WERI-Rb-1 (cell line): ENCODE data around the gene ANGPTL8.

ENCODE experiments used
- DNase-seq: peaks from one replicate; pipeline ENCODE4 v3.0.0-alpha.2; 2020
- H3K27ac ChIP-seq: fragments of 250-450 bp; sonication (Bioruptor Pico); 2 replicates; pipeline ENCODE4 v1.5.1; 2020; ENCODE audit warnings: mild to moderate bottlenecking, moderate library complexity
- H3K27me3 ChIP-seq: fragments of 250-450 bp; sonication (Bioruptor Pico); 2 replicates; pipeline ENCODE4 v1.5.1; 2021; ENCODE audit warnings: mild to moderate bottlenecking, low read depth, moderate library complexity; ENCODE audit not compliant: insufficient read depth, severe bottlenecking
- H3K36me3 ChIP-seq: fragments of 250-450 bp; sonication (Bioruptor Pico); 2 replicates; pipeline ENCODE4 v1.5.1; 2020; ENCODE audit warnings: mild to moderate bottlenecking, moderate library complexity
- H3K4me3 ChIP-seq: 2 replicates; pipeline ENCODE4 v1.5.1; 2011; ENCODE audit warnings: low read depth, mild to moderate bottlenecking, control low read depth, low read length
- H3K9me3 ChIP-seq: fragments of 250-450 bp; sonication (Bioruptor Pico); 2 replicates; pipeline ENCODE4 v1.5.1; 2021; ENCODE audit warnings: mild to moderate bottlenecking, moderate library complexity; ENCODE audit not compliant: severe bottlenecking
- TF ChIP-seq, protein P1 (sequence below): IDR thresholded peaks from 2 replicates; pipeline ENCODE4 v1.5.1; 2011; ENCODE audit warnings: low read depth, mild to moderate bottlenecking, control low read depth, inconsistent platforms, low read length

Gene ANGPTL8

GRCh38 chr19:11202488-11203193, 36.8 kb upstream of the ANGPTL8 start:
- H3K27me3 ChIP-seq: no peaks in the 10 kb centered on the region
- H3K36me3 ChIP-seq: no peaks in the 10 kb centered on the region
- DNase-seq: peak; percentile 27
- no peak overlapping the region for H3K4me3 ChIP-seq
- H3K27ac ChIP-seq: peak overlapping the region; percentile 8; the same call in 1 of the 2 replicates
- no peaks in the 10 kb centered on the region for H3K9me3 ChIP-seq
- TF ChIP-seq, protein P1, sequence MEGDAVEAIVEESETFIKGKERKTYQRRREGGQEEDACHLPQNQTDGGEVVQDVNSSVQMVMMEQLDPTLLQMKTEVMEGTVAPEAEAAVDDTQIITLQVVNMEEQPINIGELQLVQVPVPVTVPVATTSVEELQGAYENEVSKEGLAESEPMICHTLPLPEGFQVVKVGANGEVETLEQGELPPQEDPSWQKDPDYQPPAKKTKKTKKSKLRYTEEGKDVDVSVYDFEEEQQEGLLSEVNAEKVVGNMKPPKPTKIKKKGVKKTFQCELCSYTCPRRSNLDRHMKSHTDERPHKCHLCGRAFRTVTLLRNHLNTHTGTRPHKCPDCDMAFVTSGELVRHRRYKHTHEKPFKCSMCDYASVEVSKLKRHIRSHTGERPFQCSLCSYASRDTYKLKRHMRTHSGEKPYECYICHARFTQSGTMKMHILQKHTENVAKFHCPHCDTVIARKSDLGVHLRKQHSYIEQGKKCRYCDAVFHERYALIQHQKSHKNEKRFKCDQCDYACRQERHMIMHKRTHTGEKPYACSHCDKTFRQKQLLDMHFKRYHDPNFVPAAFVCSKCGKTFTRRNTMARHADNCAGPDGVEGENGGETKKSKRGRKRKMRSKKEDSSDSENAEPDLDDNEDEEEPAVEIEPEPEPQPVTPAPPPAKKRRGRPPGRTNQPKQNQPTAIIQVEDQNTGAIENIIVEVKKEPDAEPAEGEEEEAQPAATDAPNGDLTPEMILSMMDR: no peak

GRCh38 chr19:11203194-11204075, 36.0 kb upstream of the ANGPTL8 start:
- TF ChIP-seq, protein P1: peak; percentile 91
- Histone ChIP-seq H3K4me3 (no peak overlapping the region), H3K9me3 (no peaks in the 10 kb centered on the region), H3K27me3 (no peaks in the 10 kb centered on the region), H3K27ac (no peak overlapping the region), H3K36me3 (no peaks in the 10 kb centered on the region)
- peak; percentile 64 for DNase-seq

GRCh38 chr19:11204076-11204602, 35.3 kb upstream of the ANGPTL8 start:
- TF ChIP-seq, protein P1: no peak
- Histone ChIP-seq H3K27ac (no peak overlapping the region), H3K4me3 (no peak overlapping the region), H3K27me3 (no peaks in the 10 kb centered on the region), H3K9me3 (no peaks in the 10 kb centered on the region), H3K36me3 (no peaks in the 10 kb centered on the region)
- DNase-seq: no peak

DNA sequence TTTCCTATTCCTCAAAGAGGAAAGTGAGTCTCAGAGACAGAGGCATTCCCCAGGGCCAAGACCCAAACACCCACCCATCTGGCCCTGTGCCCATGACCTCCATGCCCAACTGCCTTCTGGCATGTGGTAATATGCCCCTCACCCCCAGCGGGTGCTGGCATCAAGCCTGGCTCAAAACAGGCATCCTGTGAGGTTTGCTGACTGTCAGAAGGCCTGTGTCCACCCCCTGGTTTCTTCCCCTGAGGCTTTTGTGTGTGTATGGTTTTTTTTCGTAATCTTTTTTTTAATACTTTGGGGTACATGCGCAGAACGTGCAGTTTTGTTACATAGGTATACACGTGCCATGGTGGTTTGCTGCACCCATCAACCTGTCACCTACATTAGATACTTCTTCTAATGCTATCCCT, 34.5 kb upstream of the ANGPTL8 start:
- DNase-seq: no peak
- Histone ChIP-seq H3K27ac (no peak overlapping the region), H3K36me3 (no peaks in the 10 kb centered on the region), H3K9me3 (no peaks in the 10 kb centered on the region), H3K4me3 (no peak overlapping the region), H3K27me3 (no peaks in the 10 kb centered on the region)
- TF ChIP-seq, protein P1: no peak

DNA sequence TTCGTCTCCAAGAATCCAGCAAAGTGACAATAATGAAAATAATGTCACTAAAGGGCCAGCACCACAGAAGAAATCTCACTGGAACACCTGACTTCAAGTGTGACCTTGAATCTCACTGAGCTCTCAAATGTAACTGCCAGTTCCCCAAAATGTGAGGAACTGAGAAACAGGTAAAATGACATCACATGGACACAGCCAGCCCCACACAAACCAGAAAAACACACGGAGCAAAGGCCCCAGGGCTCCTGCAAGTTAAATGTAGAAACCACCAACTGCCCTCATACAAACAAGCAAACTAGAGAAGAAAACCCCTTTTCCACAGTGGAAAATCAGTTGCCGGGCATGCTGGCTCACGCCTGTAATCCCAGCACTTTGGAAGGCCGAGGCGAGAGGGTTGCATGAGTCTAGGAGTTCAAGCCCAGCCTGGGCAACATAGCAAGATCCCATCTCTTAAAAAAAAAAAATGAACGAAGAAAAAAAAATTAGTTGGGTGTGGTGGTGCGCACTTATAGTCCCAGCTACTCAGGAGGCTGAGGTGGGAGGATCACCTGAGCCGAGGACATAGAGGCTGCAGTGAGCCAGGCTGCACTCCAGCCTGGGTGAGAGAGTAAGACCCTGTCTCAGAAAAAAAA, 33.4 kb upstream of the ANGPTL8 start:
- H3K4me3 ChIP-seq: no peak overlapping the region
- no peaks in the 10 kb centered on the region for H3K9me3 ChIP-seq
- TF ChIP-seq, protein P1: no peak
- H3K36me3 ChIP-seq: no peaks in the 10 kb centered on the region
- H3K27ac ChIP-seq: no peak overlapping the region
- no peaks in the 10 kb centered on the region for H3K27me3 ChIP-seq
- no peak for DNase-seq
